Spleen (tissue), 7 donors: ENCODE results near the gene HTR1E.
"Not testable (repeated sequence)": the region's sequence is repeated elsewhere in the genome, so short reads cannot be mapped to it uniquely, and the experiment has no call there.

Source experiments
- POLR2A ChIP-seq, 3 donors: fragments of 450-650 bp; IDR thresholded peaks; one replicate each; pipeline ENCODE4 v1.5.1; 2017; ENCODE audit warnings: antibody characterized with exemption in 3 of 3, mild to moderate bottlenecking in 1 of 3
- POLR2AphosphoS5 ChIP-seq, 3 donors: sonication (generic); formaldehyde crosslinking; IDR thresholded peaks; one replicate each; pipeline ENCODE4 v1.5.1; 2017; ENCODE audit warnings: antibody characterized with exemption in 3 of 3
- TF ChIP-seq, protein P1 (sequence below), 11 experiments: fragments of 200-600 bp in 7 of 11; fragments of 450-650 bp in 4 of 11; sonication (generic) in 4 of 11; IDR thresholded peaks in 8 of 11; conservative IDR thresholded peaks in 3 of 11; 1 replicate in 7 of 11; 2 replicates in 4 of 11; pipeline versions ENCODE4 v1.4.0 to v1.8.0; 2016 to 2021; ENCODE audit warnings: antibody characterized with exemption in 11 of 11, inconsistent platforms in 4 of 11, mild to moderate bottlenecking in 1 of 11
- donor health status: DM: no; HTN: no; CAD: no; lungs with moderate emphysema.
- donor health status: DM: no; HTN: no; CAD: no.
- donor health status: DM: no; HTN: no; CAD: no.

DNA sequence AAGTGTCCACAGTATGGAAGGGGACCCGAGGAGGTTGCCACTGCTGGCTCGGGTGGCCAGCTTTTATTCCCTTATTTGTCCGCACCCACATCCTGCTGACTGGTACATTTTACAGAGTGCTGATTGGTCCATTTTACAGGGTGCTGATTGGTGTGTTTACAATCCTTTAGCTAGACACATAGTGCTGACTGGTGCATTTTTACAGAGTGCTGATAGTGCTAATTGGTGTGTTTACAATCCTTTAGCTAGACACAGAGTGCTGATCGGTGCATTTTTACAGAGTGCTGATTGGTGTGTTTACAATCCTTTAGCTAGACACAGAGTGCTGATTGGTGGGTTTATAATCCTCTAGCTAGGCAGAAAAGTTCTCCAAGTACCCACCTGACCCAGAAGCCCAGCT, 65.1 kb downstream of the HTR1E start:
- TF ChIP-seq, protein P1, sequence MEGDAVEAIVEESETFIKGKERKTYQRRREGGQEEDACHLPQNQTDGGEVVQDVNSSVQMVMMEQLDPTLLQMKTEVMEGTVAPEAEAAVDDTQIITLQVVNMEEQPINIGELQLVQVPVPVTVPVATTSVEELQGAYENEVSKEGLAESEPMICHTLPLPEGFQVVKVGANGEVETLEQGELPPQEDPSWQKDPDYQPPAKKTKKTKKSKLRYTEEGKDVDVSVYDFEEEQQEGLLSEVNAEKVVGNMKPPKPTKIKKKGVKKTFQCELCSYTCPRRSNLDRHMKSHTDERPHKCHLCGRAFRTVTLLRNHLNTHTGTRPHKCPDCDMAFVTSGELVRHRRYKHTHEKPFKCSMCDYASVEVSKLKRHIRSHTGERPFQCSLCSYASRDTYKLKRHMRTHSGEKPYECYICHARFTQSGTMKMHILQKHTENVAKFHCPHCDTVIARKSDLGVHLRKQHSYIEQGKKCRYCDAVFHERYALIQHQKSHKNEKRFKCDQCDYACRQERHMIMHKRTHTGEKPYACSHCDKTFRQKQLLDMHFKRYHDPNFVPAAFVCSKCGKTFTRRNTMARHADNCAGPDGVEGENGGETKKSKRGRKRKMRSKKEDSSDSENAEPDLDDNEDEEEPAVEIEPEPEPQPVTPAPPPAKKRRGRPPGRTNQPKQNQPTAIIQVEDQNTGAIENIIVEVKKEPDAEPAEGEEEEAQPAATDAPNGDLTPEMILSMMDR (IDR thresholded peaks at IDR 0.05 in 8 of 11, conservative IDR thresholded peaks at IDR 0.05 in 3 of 11): not testable (repeated sequence)
- not testable (repeated sequence) for TF ChIP-seq POLR2A, POLR2AphosphoS5 (IDR thresholded peaks at IDR 0.05)
